Esophagus muscularis mucosa (tissue), 4 donors: ENCODE data around the gene GFPT2. TPM values are rescaled to one million over a fixed set of nuclear protein-coding genes. Genes with fewer than 3 reads are reported as not detected.

ENCODE experiments used
- DNase-seq: peaks from one replicate; pipeline ENCODE4 v3.0.0-alpha.2; 2017; ENCODE audit errors: extremely low spot score
- H3K27ac ChIP-seq, 4 donors: fragments of 200-600 bp; sonication (generic); replicated peaks in 1 of 4; 1 replicate in 3 of 4; 2 replicates in 1 of 4; pipeline ENCODE4 v1.5.1; 2016 to 2019; ENCODE audit warnings: mild to moderate bottlenecking in 1 of 4
- H3K27me3 ChIP-seq, 4 donors: fragments of 200-600 bp; sonication (generic); one replicate each; pipeline versions ENCODE4 v1.5.1 to v1.6.0; 2016 to 2019
- H3K36me3 ChIP-seq, 4 donors: fragments of 200-600 bp; sonication (generic); one replicate each; pipeline ENCODE4 v1.5.1; 2016 to 2019
- H3K4me1 ChIP-seq, 4 donors: fragments of 200-600 bp; sonication (generic); one replicate each; pipeline ENCODE4 v1.5.1; 2016 to 2019
- H3K4me3 ChIP-seq, 4 donors: fragments of 200-600 bp; sonication (generic); 1 replicate in 2 of 4; 2 replicates in 2 of 4; pipeline ENCODE4 v1.5.1; 2016 to 2019; ENCODE audit warnings: mild to moderate bottlenecking in 4 of 4, moderate library complexity in 1 of 4
- H3K9me3 ChIP-seq, 4 donors: fragments of 200-600 bp; sonication (generic); 1 replicate in 3 of 4; 2 replicates in 1 of 4; pipeline ENCODE4 v1.5.1; 2016 to 2019
- EP300 ChIP-seq: sonication (generic); formaldehyde crosslinking; IDR thresholded peaks from one replicate; pipeline ENCODE4 v1.6.1; 2017; ENCODE audit warnings: antibody characterized with exemption
- POLR2A ChIP-seq: fragments of 450-650 bp; IDR thresholded peaks from one replicate; pipeline ENCODE4 v1.6.1; 2017; ENCODE audit warnings: antibody characterized with exemption, moderate library complexity, mild to moderate bottlenecking, low read depth
- POLR2AphosphoS5 ChIP-seq, 2 donors: sonication (generic); formaldehyde crosslinking; IDR thresholded peaks; one replicate each; pipeline ENCODE4 v1.6.1; 2017; ENCODE audit warnings: antibody characterized with exemption in 2 of 2
- WGBS: methylation state at CpG from one replicate; pipeline ENCODE4 v1.1.5; 2018; 5-methylcytosine and 5-hydroxymethylcytosine counted together
- intact Hi-C: fragments of 100-400 bp; cut with DNase I; formaldehyde crosslinking; loops from one replicate; pipeline ENCODE4 v1.15.1; 2023
- total RNA-seq, 4 donors: library from RNA; depleted of rRNA; stranded (reverse); fragments of >200 nt; gene quantifications; one replicate each; pipeline versions ENCODE4 v1.1.0 to v1.2.1, GENCODE V29; 2016
- TF ChIP-seq, protein P1 (sequence below), 3 experiments: fragments of 200-600 bp in 2 of 3; fragments of 450-650 bp in 1 of 3; sonication (generic) in 2 of 3; IDR thresholded peaks; one replicate each; pipeline ENCODE4 v1.5.1; 2017 to 2019; ENCODE audit warnings: antibody characterized with exemption in 3 of 3, mild to moderate bottlenecking in 2 of 3, moderate library complexity in 1 of 3

Gene GFPT2
- total RNA-seq, 4 donors from 2014 or later = 30.1 to 114 (median 33.6) TPM

DNA sequence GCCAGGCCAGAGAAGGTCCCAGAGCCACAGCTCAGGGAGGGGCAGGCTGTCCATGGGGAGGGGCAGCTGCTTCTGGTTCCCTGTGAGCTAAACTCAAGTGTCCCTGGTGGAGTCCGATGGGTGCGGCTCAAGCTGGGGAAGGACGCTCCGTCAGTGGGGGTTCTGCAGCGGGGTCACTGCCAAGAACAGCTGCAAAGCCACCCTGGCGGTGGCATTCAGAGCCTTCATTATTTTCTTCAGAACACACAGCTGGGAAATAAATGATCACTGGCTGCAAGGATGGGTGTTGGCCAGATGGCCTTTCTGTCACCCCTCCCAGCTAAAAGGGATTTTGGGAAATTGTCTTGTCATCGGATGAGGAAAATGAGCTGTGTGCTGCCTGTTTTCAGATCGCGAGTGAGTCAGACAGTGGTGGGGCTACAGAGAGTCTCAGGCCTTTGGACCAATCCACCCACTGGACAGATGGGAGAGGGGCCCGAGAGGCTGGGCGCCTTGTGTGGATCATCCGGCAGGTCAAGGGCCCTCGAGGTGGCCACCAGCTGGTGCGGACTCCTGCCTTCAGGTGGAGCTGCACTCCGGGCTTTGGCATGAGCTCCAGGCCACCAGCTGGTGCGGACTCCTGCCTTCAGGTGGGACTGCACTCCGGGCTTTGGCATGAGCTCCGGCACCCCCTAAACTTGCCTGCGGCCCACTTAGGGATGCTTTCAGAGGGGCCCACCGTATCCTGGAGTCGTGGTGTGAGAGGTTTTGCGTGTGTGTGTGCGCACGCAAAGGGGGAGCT is 17.9 kb upstream of the GFPT2 start:
- no peak overlapping the region for H3K4me3 ChIP-seq
- TF ChIP-seq, protein P1, sequence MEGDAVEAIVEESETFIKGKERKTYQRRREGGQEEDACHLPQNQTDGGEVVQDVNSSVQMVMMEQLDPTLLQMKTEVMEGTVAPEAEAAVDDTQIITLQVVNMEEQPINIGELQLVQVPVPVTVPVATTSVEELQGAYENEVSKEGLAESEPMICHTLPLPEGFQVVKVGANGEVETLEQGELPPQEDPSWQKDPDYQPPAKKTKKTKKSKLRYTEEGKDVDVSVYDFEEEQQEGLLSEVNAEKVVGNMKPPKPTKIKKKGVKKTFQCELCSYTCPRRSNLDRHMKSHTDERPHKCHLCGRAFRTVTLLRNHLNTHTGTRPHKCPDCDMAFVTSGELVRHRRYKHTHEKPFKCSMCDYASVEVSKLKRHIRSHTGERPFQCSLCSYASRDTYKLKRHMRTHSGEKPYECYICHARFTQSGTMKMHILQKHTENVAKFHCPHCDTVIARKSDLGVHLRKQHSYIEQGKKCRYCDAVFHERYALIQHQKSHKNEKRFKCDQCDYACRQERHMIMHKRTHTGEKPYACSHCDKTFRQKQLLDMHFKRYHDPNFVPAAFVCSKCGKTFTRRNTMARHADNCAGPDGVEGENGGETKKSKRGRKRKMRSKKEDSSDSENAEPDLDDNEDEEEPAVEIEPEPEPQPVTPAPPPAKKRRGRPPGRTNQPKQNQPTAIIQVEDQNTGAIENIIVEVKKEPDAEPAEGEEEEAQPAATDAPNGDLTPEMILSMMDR (IDR thresholded peaks at IDR 0.05) = no peak
- TF ChIP-seq POLR2AphosphoS5 (IDR thresholded peaks at IDR 0.05) (peak; percentile 29 to 35), POLR2A (no peak), EP300 (no peak)
- peaks cover 0 to 13% (median 5%) of the 10 kb centered on the region in 4 donors for H3K4me1 ChIP-seq
- peaks cover 0 to 6% (median 0%) of the 10 kb centered on the region in 4 donors for H3K27me3 ChIP-seq
- H3K27ac ChIP-seq = peak overlapping the region in 3 of 4 donors; percentile 22 to 62 (median 59)
- H3K9me3 ChIP-seq = no peaks in the 10 kb centered on the region
- no peak for DNase-seq
- no peaks in the 10 kb centered on the region for H3K36me3 ChIP-seq
- intact Hi-C loops = no loop called here
- 80% methylated on average over 10 of the region's 24 CpGs for WGBS

DNA sequence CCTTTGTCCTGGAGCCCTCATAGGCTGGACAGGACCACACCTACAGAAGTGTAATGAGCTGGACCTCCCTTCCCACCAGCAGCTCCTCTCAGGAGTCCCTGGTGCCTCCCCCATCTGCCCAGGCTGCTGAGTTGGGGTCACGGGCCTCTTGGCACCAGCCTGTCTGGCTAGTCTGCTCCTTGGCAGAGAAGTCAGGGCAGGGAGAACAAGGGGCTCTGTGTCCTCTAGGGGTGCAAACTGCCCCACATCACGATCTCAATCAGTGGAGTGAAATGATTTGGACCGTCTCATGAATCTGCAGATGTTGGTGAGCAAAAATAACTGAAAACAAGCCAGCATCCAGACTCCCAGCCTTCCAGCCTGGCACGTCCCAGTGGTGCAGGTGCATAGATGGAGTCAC is 14.9 kb upstream of the GFPT2 start:
- no peaks in the 10 kb centered on the region for H3K36me3 ChIP-seq
- 60% methylated on average over 1 of the region's 4 CpGs for WGBS
- H3K9me3 ChIP-seq = no peaks in the 10 kb centered on the region
- peaks cover 0 to 13% (median 5%) of the 10 kb centered on the region in 4 donors for H3K4me1 ChIP-seq
- intact Hi-C loops = no loop called here
- no peak overlapping the region for H3K4me3 ChIP-seq
- H3K27ac ChIP-seq = no peak overlapping the region
- no peak for DNase-seq
- TF ChIP-seq, protein P1 (IDR thresholded peaks at IDR 0.05) = no peak
- TF ChIP-seq POLR2A = no peak
- peaks cover 0 to 6% (median 0%) of the 10 kb centered on the region in 4 donors for H3K27me3 ChIP-seq

DNA sequence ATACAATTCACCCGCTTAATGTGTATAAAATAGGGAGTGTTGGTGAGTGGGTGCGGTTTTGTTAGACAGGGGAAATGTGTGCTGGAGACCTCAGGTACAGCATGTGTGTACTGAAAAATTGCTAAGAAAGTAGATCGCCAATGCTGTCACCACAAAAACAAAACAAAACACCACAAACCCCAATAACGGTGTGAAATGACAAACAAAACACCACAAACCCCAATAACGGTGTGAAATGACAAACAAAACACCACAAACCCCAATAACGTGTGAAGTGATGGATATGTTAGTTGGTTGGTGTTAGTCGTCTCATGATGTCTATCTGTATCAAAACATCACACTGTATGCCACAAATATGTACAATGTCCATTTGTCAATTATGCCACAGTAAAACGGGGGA is 14.2 kb upstream of the GFPT2 start:
- no peak overlapping the region for H3K27ac ChIP-seq
- intact Hi-C loops = no loop called here
- H3K4me1 ChIP-seq = peaks cover 0 to 13% (median 5%) of the 10 kb centered on the region in 4 donors
- WGBS = 88% methylated on average over 8 of the region's 8 CpGs
- H3K9me3 ChIP-seq = no peaks in the 10 kb centered on the region
- no peak overlapping the region for H3K4me3 ChIP-seq
- TF ChIP-seq, protein P1 (IDR thresholded peaks at IDR 0.05) = no peak
- TF ChIP-seq POLR2AphosphoS5 (IDR thresholded peaks at IDR 0.05) = no peak
- TF ChIP-seq EP300 = no peak
- TF ChIP-seq POLR2A = no peak
- peaks cover 0 to 6% (median 0%) of the 10 kb centered on the region in 4 donors for H3K27me3 ChIP-seq
- H3K36me3 ChIP-seq = no peaks in the 10 kb centered on the region
- DNase-seq = no peak

DNA sequence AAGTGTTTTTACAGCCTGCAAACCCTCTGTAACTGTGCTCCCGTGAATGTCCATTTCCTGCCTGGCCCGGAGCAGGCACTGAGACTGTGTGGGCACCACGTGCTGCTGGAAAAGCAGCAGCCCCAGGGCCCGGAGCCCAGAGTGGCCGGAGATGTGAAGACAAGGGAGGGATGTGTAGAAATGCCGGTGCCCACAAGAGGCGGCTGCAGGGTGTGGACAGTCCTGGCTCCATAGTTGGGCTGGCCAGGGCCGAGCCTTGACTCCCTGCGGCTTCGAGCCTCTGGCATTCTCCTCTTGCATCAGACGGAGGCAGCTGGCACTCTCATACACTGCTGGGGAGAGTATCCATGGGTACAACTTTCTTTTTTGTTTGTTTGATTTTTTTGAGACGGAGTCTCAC is 13.2 kb upstream of the GFPT2 start:
- DNase-seq = no peak
- no peaks in the 10 kb centered on the region for H3K36me3 ChIP-seq
- H3K27ac ChIP-seq = no peak overlapping the region
- no peak overlapping the region for H3K4me3 ChIP-seq
- peaks cover 0 to 10% (median 3%) of the 10 kb centered on the region in 4 donors for H3K4me1 ChIP-seq
- intact Hi-C loops = no loop called here
- 63% methylated on average over 12 of the region's 12 CpGs for WGBS
- H3K27me3 ChIP-seq = peaks cover 0 to 6% (median 0%) of the 10 kb centered on the region in 4 donors
- TF ChIP-seq POLR2A (no peak), POLR2AphosphoS5 (IDR thresholded peaks at IDR 0.05) (no peak), EP300 (no peak)
- TF ChIP-seq, protein P1 (IDR thresholded peaks at IDR 0.05) = no peak
- H3K9me3 ChIP-seq = no peaks in the 10 kb centered on the region
